SK-MEL-5 (cell line): ENCODE results near the gene ADSL. TPM values are rescaled to one million over a fixed set of nuclear protein-coding genes. Genes with fewer than 3 reads are reported as not detected.
A peak's percentile ranks its signal among the peaks of the same experiment; 100 is the strongest.

ENCODE experiments used
- DNase-seq: peaks from one replicate; pipeline ENCODE4 v3.0.0-alpha.2; 2016; ENCODE audit warnings: low read depth, low spot score
- in situ Hi-C: cut with HindIII; loops from 2 replicates; pipeline ENCODE4 v1.10.0; 2016; ENCODE audit warnings: low sequenced_read_pairs, high pct_unique_total_duplicates, low pct_unique_long_range_greater_than_20kb
- total RNA-seq: library from RNA; depleted of rRNA; stranded (reverse); fragments of >200 nt; shearing (Covaris generic); gene quantifications from 2 replicates; pipeline ENCODE4 v1.2.3, GENCODE V29; 2014

ADSL gene
- total RNA-seq, 1 experiment from 2014 or later = 308 TPM

GRCh38 chr22:40324468-40325305 is 21.6 kb upstream of the ADSL start:
- in situ Hi-C loops = no loop called here
- no peak for DNase-seq

- no peak for DNase-seq
- in situ Hi-C loops = no loop called here
These were observed 21.0 kb upstream of the ADSL start for GRCh38 chr22:40325315-40325714.

- in situ Hi-C loops = no loop called here
These were observed 19.2 kb upstream of the ADSL start for GRCh38 chr22:40326905-40327735.

GRCh38 chr22:40328546-40329456 is 17.5 kb upstream of the ADSL start:
- peak; percentile 99 for DNase-seq
- in situ Hi-C loops = no loop called here

More at GRCh38 chr22:40326905-40327735, 19.2 kb upstream of the ADSL start:
- DNase-seq = peak; percentile 48

- in situ Hi-C loops = no loop called here
- DNase-seq = no peak
These were observed 16.8 kb upstream of the ADSL start for GRCh38 chr22:40329466-40329865.

GRCh38 chr22:40330086-40330485 is 16.2 kb upstream of the ADSL start:
- in situ Hi-C loops = no loop called here
- DNase-seq = no peak

- in situ Hi-C loops = no loop called here
- DNase-seq = no peak
These were observed 15.7 kb upstream of the ADSL start for GRCh38 chr22:40330615-40331014.

GRCh38 chr22:40331706-40332105 is 14.6 kb upstream of the ADSL start:
- in situ Hi-C loops = no loop called here
- DNase-seq = no peak

GRCh38 chr22:40332319-40332781 is 13.9 kb upstream of the ADSL start:
- no peak for DNase-seq
- in situ Hi-C loops = no loop called here

GRCh38 chr22:40334060-40334459 is 12.2 kb upstream of the ADSL start:
- in situ Hi-C loops = no loop called here

GRCh38 chr22:40334899-40335298 is 11.4 kb upstream of the ADSL start:
- in situ Hi-C loops = no loop called here
- no peak for DNase-seq

More at GRCh38 chr22:40334060-40334459, 12.2 kb upstream of the ADSL start:
- DNase-seq = no peak

GRCh38 chr22:40335358-40335757 is 10.9 kb upstream of the ADSL start:
- in situ Hi-C loops = no loop called here
- DNase-seq = no peak

- in situ Hi-C loops = no loop called here
These were observed 6.3 kb upstream of the ADSL start for GRCh38 chr22:40340044-40340443.

GRCh38 chr22:40341604-40342003 is 4.7 kb upstream of the ADSL start:
- no peak for DNase-seq
- in situ Hi-C loops = no loop called here

More at GRCh38 chr22:40340044-40340443, 6.3 kb upstream of the ADSL start:
- no peak for DNase-seq

GRCh38 chr22:40342521-40342920 is 3.8 kb upstream of the ADSL start:
- in situ Hi-C loops = no loop called here
- no peak for DNase-seq

GRCh38 chr22:40345271-40345670 is 1.0 kb upstream of the ADSL start:
- DNase-seq = no peak
- in situ Hi-C loops = no loop called here

GRCh38 chr22:40345815-40346184 is 500 bp upstream of the ADSL start:
- in situ Hi-C loops = no loop called here
- peak; percentile 55 for DNase-seq

GRCh38 chr22:40347300-40347699 is 1.0 kb downstream of the ADSL start:
- in situ Hi-C loops = no loop called here
- DNase-seq = no peak
